Measurements from ENCODE around the gene HSF5. TPM values are rescaled to one million over a fixed set of nuclear protein-coding genes. Genes with fewer than 3 reads are reported as not detected.
A peak's percentile ranks its signal among the peaks of the same experiment; 100 is the strongest.

Gene HSF5
- total and polyA plus RNA-seq, 2 of the 13 experiments (the other 11 are each of a cell fraction or from before 2014, with no cell fraction given) = not detected

DNA sequence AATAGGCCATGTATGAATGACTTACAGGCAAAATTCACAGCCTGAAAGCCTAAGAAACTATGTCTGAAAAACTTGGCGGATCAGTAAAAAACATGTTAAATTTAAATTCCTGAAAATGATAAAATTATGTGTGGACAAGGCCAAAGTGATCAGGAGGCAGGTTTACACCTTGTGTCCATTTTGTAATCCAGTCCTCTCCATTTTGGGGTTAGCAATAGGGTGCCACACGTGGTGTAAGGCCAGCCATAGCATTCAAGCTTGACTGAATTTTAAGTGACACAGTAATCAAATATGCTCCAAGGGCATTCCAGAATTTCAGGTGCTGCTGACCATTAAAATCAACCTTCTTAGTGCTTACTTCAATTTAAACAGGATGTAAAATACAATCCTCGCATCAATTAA is 73.6 kb downstream of the HSF5 start (continued):
- no peak for TF ChIP-seq ZNF333 (CRISPR knock-in tag; IDR thresholded peaks at IDR 0.05; ENCODE audit: borderline replicate concordance)
- TF ChIP-seq, protein P1, sequence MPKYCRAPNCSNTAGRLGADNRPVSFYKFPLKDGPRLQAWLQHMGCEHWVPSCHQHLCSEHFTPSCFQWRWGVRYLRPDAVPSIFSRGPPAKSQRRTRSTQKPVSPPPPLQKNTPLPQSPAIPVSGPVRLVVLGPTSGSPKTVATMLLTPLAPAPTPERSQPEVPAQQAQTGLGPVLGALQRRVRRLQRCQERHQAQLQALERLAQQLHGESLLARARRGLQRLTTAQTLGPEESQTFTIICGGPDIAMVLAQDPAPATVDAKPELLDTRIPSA (CRISPR knock-in tag; IDR thresholded peaks at IDR 0.05; ENCODE audit: borderline replicate concordance) = no peak
- TF ChIP-seq MYC (CRISPR knock-in tag; IDR thresholded peaks at IDR 0.05; ENCODE audit: borderline replicate concordance) = 0 out of 2 replicates have a peak, but pooled peaks have one; percentile 26
- TF ChIP-seq MXI1 (IDR thresholded peaks at IDR 0.05; ENCODE audit: borderline replicate concordance, low read depth, low read length) = peak; percentile 42; the same call in 1 of the 3 replicates
- no peak for TF ChIP-seq EP300 (IDR thresholded peaks at IDR 0.05; ENCODE audit: low read depth in 2 of 2, low read length in 2 of 2)
- no peak for TF ChIP-seq EP300 (CRISPR knock-in tag; IDR thresholded peaks at IDR 0.05; ENCODE audit: borderline replicate concordance)
- TF ChIP-seq, protein P2, sequence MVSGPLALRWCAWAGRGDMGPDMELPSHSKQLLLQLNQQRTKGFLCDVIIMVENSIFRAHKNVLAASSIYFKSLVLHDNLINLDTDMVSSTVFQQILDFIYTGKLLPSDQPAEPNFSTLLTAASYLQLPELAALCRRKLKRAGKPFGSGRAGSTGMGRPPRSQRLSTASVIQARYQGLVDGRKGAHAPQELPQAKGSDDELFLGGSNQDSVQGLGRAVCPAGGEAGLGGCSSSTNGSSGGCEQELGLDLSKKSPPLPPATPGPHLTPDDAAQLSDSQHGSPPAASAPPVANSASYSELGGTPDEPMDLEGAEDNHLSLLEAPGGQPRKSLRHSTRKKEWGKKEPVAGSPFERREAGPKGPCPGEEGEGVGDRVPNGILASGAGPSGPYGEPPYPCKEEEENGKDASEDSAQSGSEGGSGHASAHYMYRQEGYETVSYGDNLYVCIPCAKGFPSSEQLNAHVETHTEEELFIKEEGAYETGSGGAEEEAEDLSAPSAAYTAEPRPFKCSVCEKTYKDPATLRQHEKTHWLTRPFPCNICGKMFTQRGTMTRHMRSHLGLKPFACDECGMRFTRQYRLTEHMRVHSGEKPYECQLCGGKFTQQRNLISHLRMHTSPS (CRISPR knock-in tag; IDR thresholded peaks at IDR 0.05; ENCODE audit: low read depth) = no peak
- peak; percentile 35; the same call in 1 of the 2 replicates for TF ChIP-seq NFYC (CRISPR knock-in tag; IDR thresholded peaks at IDR 0.05)
- TF ChIP-seq HMGA1 (CRISPR knock-in tag; conservative IDR thresholded peaks at IDR 0.05) = no peak
- no peak for TF ChIP-seq ZNF703 (CRISPR knock-in tag; IDR thresholded peaks at IDR 0.05; ENCODE audit: borderline replicate concordance)
- TF ChIP-seq ZBTB38 (CRISPR knock-in tag; IDR thresholded peaks at IDR 0.05) = no peak
- TF ChIP-seq RELA (CRISPR knock-in tag; IDR thresholded peaks at IDR 0.05) = no peak
- peak; percentile 57 for TF ChIP-seq AGO2 (optimal IDR thresholded peaks at IDR 0.05; ENCODE audit: low read depth, low read length)
- no peak for TF ChIP-seq ZNF12 (CRISPR knock-in tag; IDR thresholded peaks at IDR 0.05)
- TF ChIP-seq, protein P3, sequence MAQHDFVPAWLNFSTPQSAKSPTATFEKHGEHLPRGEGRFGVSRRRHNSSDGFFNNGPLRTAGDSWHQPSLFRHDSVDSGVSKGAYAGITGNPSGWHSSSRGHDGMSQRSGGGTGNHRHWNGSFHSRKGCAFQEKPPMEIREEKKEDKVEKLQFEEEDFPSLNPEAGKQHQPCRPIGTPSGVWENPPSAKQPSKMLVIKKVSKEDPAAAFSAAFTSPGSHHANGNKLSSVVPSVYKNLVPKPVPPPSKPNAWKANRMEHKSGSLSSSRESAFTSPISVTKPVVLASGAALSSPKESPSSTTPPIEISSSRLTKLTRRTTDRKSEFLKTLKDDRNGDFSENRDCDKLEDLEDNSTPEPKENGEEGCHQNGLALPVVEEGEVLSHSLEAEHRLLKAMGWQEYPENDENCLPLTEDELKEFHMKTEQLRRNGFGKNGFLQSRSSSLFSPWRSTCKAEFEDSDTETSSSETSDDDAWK (CRISPR knock-in tag; IDR thresholded peaks at IDR 0.05) = no peak
- TF ChIP-seq NFRKB (IDR thresholded peaks at IDR 0.05) = no peak
- no peak for TF ChIP-seq ZNF7 (CRISPR knock-in tag; IDR thresholded peaks at IDR 0.05)
- TF ChIP-seq ZBTB8A (CRISPR knock-in tag; IDR thresholded peaks at IDR 0.05; ENCODE audit: borderline replicate concordance, low read depth) = no peak
- TF ChIP-seq RBAK (CRISPR knock-in tag; IDR thresholded peaks at IDR 0.05) = no peak
- TF ChIP-seq, protein P4, sequence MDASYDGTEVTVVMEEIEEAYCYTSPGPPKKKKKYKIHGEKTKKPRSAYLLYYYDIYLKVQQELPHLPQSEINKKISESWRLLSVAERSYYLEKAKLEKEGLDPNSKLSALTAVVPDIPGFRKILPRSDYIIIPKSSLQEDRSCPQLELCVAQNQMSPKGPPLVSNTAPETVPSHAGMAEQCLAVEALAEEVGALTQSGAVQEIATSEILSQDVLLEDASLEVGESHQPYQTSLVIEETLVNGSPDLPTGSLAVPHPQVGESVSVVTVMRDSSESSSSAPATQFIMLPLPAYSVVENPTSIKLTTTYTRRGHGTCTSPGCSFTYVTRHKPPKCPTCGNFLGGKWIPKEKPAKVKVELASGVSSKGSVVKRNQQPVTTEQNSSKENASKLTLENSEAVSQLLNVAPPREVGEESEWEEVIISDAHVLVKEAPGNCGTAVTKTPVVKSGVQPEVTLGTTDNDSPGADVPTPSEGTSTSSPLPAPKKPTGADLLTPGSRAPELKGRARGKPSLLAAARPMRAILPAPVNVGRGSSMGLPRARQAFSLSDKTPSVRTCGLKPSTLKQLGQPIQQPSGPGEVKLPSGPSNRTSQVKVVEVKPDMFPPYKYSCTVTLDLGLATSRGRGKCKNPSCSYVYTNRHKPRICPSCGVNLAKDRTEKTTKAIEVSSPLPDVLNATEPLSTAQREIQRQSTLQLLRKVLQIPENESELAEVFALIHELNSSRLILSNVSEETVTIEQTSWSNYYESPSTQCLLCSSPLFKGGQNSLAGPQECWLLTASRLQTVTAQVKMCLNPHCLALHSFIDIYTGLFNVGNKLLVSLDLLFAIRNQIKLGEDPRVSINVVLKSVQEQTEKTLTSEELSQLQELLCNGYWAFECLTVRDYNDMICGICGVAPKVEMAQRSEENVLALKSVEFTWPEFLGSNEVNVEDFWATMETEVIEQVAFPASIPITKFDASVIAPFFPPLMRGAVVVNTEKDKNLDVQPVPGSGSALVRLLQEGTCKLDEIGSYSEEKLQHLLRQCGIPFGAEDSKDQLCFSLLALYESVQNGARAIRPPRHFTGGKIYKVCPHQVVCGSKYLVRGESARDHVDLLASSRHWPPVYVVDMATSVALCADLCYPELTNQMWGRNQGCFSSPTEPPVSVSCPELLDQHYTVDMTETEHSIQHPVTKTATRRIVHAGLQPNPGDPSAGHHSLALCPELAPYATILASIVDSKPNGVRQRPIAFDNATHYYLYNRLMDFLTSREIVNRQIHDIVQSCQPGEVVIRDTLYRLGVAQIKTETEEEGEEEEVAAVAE (CRISPR knock-in tag; IDR thresholded peaks at IDR 0.05; ENCODE audit: borderline replicate concordance) = no peak
- no peak for TF ChIP-seq HNRNPH1 (optimal IDR thresholded peaks at IDR 0.05; ENCODE audit: low read depth, low read length)

All from HepG2 (cell line).